LNCAP (cell line): ENCODE data around the gene ITPR1.

Experiments
- TF ChIP-seq, protein P1 (sequence below): fragments of 450-650 bp; IDR thresholded peaks from 2 replicates; pipeline ENCODE4 v1.5.1; 2017; ENCODE audit warnings: mild to moderate bottlenecking

The ITPR1 gene

DNA sequence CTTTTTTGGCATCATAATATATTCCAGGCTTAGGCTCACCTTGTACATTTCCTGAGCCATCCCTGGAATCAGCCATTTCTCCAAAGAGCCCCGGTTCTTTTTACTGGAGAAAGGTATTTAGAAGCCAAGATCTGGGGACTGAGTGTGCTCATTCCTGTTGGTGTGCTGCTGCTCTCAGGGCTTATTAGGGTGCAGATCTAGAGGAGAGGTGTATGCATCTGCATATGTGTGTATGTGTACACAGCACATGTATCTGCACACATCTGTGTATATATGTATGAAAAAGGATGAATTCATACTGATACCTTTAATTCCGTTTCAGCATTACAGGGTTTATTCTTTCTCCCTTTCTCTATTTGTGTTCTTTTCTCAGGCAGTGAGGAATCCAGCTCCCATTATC, 324.0 kb downstream of the ITPR1 start:
- TF ChIP-seq, protein P1, sequence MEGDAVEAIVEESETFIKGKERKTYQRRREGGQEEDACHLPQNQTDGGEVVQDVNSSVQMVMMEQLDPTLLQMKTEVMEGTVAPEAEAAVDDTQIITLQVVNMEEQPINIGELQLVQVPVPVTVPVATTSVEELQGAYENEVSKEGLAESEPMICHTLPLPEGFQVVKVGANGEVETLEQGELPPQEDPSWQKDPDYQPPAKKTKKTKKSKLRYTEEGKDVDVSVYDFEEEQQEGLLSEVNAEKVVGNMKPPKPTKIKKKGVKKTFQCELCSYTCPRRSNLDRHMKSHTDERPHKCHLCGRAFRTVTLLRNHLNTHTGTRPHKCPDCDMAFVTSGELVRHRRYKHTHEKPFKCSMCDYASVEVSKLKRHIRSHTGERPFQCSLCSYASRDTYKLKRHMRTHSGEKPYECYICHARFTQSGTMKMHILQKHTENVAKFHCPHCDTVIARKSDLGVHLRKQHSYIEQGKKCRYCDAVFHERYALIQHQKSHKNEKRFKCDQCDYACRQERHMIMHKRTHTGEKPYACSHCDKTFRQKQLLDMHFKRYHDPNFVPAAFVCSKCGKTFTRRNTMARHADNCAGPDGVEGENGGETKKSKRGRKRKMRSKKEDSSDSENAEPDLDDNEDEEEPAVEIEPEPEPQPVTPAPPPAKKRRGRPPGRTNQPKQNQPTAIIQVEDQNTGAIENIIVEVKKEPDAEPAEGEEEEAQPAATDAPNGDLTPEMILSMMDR, result no peak

DNA sequence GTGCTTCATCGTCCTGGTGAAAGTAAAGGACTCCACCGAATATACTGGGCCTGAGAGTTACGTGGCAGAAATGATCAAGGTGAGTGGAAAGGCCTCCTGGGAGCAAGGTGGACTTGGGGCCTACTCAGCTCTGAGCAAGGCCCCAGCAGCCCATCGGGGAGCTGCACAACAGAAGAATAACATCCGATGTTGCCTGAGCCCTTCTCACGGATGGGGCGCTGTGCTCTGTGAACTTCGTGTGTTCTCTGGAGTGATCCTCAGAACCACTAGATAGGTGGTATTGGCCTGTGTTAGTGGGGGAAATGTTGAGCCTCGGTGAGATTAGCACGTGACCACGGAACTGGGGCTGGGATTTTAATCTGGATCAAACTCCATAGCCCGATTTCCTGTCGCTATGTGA, 325.0 kb downstream of the ITPR1 start:
- TF ChIP-seq, protein P1, result no peak

DNA sequence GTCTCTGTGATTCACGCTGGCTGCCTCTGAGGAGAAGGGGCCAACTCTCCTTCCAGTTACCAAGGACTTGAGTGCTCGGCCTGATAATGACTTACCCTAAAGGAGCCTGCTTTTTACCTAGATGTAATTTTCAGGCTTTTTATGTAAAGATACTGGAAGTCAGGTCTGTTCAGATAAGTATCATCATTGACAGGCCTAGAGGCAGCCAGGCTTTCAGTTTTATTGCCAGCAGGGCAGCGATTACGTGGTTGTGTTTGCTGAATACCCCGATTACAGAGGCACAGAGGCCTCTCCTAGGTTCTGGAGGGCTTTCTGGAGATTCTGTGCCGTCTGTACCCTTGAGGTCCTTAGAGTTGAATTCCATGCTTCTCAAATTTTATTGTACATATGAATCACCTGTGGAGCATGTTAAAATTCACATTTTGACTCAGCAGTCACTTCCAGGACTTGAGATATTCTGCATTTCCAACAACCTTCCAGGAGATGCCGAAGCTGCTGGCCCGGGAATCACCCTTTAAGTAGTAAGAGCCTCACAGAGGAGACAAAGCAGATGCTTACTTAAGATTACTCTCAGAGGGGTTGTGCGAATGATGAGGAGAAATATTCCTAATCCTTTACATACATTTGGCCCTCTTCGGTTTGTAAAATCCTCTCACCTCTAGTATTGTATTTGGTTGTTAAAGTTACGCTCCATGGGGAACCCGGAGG, 326.0 kb downstream of the ITPR1 start:
- TF ChIP-seq, protein P1, result no peak

DNA sequence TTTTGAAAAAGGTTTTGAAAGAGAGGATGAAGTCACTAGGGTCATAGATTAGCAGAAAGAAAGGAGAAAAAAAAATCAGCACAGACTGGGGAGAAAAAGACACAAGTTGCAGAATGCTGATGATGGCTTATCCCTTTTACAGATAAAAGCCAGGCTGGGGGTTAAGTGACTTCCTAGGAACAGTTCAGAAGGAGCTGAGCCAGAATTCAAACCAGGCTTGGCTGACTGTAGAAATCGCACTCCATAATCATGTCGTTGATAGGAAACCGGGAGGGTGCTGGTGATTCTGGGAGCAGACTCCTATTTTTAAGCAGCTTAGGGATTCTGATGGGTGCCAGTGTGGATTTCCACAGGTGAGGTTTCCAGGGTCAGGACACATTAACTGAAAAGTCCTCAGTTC, 326.6 kb downstream of the ITPR1 start:
- TF ChIP-seq, protein P1, result no peak

DNA sequence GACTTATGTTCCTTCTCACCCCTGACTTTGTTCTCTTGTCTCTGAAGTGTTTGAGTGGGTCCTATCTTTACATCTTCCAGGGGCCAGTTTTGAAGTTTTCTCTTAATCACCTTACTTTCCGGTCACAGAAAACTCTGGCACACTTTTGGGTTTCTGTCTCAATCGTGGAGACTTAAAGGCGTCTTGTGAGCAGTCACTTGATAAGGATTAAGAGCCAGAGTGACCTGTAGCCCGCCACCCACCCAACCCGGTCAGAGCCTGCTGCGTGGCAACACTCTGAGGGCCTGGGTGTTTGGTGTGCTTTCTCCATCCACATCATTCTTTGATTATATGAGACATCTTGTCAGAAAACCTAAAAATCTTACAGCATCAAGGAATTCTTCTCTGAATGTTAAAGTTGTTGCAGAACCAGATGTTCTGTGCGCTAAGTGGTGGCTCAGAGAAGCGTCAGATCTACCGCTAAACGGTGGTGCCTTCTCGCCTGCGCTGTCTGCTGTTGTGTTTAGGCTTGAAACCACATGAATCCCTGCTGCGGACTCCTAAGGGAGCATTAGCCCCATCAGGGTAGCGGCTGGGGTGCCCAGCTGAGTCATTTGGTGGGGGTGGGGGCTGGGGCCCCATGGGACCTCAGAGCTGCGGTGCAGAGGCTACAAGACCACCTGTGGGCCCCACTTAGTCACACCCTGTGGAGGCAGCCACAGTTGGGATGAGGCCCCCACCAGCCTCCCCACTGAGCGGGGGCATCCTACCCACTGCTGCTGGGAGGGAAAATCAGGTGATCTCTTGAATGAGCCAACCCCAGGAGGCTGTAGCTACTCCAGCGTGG, 327.4 kb downstream of the ITPR1 start:
- TF ChIP-seq, protein P1, result no peak

DNA sequence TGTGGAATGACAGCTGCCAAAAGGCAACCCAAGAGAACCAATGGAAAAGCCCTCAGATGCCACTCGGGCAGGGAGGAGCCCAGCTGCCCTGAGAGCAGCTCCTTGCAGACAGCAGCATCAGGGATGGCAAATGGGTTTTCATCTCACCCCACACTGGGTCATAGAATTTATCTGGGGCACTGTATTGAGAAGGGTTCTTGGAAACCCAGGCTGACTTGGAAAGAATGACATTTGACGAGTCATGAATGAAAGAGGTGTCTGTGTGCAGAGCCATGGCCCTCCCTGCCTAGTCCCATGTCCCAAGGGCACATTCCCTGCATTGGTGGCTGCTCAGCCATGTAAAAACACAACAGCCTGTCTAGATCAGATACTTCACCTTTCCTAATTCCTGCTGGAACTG, 328.2 kb downstream of the ITPR1 start:
- TF ChIP-seq, protein P1, result no peak

DNA sequence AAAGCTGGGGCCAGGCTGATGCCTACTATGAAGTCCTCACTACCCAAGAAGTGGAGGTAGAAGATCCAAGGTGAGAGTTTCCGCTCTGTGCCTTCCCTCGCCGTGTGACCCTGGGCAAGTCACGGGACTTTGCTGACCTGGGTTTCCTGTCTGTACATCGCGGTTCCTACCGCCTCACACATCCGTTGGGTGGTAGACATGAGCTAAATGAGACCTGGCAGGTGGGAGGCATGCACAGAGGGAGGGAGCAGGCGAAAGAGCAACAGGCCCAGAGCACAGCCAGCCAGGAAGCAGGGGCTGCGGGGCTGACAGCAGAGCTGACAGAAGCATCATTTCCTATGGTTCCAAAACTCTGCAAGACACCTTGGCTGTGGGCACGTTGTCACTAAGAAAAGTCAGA, 328.8 kb downstream of the ITPR1 start:
- TF ChIP-seq, protein P1, result no peak
